NCI-H1930 (cell line): ENCODE results near the gene KDM5B.
"Not testable (repeated sequence)": the region's sequence is repeated elsewhere in the genome, so short reads cannot be mapped to it uniquely, and the experiment has no call there.

Experiments
- DNase-seq, 2 experiments: peaks; one replicate each; lab custom pipeline; 2025; lab: John Stamatoyannopoulos, UW

Gene KDM5B

GRCh38 chr1:202791077-202791747, 17.0 kb downstream of the KDM5B start:
- DNase-seq = no peak

- no peak for DNase-seq
These were observed 19.4 kb downstream of the KDM5B start for GRCh38 chr1:202788800-202789199.

DNA sequence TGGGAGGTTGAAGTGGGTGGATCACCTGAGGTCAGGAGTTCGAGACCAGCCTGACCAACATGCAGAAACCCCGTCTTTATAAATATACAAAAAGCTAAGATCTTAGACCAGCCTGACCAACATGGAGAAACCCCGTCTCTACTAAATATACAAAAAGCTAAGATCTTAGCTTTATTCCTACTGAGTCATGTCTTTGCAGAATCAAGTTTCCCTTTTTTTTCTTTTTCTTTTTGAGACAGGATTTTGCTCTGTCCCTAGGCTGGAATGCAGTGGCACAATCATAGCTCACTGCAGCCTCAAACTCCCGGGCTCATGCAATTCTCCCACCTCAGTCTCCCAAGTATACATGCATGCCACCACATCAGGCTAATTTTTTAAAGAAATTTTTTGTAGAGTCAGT, 21.4 kb downstream of the KDM5B start:
- no peak for DNase-seq

- DNase-seq = no peak
These were observed 27.0 kb downstream of the KDM5B start for GRCh38 chr1:202781180-202781579.

DNA sequence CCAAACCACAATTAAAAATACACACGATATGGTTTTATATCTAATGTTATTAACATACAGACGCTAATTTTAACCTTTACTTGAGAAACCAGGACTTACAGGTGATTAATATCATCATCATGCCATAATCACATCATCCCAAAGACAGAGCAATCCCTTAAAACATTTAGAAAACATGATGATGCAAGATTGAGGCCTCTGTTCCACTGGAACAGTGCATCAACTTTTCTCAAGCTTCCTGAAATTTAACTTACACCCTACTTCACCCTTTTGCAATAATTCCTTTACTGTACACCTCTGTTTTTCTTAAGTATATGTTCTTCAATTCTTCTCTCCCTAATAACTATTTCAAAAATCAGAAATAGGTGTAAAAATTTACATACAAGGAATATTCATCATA, 38.1 kb downstream of the KDM5B start:
- DNase-seq = no peak

DNA sequence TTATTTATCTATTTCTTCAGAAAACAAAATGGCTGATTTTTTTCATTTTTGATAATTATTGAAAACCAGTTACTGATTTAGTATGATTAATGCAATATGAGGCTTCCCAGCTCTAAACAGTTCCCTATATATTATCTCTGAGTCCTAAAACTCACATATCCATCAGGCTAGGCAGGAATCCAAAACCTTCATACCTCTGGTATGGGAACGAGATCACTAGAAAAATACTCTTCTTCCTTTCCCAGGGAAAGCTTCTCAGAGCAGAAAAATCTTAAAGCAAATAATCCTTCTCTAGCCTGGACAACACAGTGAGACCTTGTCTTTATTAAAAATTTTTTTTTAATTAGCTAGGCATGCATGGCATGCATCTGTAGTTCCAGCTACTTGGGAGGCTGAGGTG, 42.5 kb downstream of the KDM5B start:
- no peak for DNase-seq

DNA sequence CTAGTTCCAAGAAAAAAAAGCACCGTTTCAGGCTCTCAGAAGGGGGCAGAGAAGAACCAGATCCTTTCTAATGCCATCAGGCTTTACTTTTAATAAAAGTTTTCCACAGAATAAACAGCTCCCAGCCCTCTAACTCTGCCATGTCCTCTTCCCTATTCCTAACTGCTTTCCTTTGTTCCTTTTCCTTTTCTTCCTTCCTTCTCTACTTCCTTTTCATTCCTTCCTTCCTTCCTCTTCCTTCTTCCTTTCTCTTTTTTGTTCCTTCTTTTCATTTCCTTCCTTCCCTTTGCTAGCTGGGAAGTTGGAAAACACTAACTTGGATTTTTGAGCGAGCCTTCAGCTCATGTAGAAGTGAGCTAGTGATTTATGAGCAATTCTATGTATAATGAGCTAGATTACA, 46.2 kb downstream of the KDM5B start:
- no peak for DNase-seq

GRCh38 chr1:202760589-202760988, 47.6 kb downstream of the KDM5B start:
- no peak for DNase-seq

DNA sequence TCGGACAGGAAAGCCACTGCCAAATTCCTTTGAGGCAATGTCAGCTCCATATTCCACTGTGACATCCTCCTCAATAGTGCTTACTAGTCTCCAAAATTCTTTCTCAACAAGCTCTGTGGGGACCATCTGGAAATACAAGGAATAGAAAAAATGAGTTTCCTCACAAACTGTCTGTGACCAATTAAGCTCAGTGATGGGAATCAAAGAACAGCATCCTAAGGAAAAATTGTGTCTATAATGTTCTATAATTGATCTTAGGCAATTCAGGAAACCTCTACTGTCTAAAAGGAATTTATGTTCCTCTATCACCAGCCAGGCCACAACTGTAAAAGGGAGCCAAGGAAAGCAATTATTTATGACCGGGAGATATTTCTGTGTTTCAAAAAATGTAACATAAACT, 51.8 kb downstream of the KDM5B start:
- no peak for DNase-seq

DNA sequence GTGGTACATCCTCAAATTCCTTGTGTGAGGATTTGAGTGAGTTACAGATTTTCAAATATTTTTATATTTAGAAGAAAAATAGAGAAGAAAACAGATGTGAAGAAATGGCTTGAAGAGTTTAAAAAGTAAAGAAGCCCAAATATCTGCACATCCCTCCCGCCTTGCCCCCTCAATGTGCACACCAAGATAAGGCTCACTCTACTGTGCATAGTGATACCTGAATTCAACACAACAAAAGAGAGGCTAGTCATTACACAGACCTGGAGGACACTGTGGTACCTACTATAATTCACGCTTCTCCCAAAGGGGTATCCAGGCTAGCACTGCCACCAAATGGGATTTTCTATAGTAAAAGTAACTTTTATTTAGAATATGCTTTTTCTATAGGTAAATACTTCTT, 53.9 kb downstream of the KDM5B start:
- DNase-seq = no peak

GRCh38 chr1:202752774-202753173, 55.4 kb downstream of the KDM5B start:
- no peak for DNase-seq

- DNase-seq = no peak
These were observed 57.5 kb downstream of the KDM5B start for GRCh38 chr1:202750761-202751160.

DNA sequence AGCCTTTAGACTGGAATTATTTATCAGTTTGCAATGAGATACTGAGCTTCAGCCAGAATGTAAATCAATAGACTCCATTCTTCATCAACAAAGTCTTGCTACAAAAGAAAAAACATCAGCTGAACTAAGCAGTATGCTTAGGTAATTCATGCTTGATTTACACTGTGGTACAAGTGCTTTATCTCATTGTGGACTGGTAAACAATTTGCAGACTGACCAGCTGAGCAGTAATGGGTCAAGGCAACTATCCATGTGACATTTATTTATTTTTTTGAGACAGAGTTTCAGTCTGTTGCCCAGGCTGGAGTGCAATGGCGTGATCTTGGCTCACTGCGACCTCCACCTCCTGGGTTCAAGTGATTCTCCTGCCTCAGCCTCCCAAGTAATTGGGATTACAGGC, 58.2 kb downstream of the KDM5B start:
- DNase-seq = no peak

- no peak for DNase-seq
These were observed 62.8 kb downstream of the KDM5B start for GRCh38 chr1:202745323-202745888.

- not testable (repeated sequence) for DNase-seq
These were observed 63.5 kb downstream of the KDM5B start for GRCh38 chr1:202744770-202745169.

DNA sequence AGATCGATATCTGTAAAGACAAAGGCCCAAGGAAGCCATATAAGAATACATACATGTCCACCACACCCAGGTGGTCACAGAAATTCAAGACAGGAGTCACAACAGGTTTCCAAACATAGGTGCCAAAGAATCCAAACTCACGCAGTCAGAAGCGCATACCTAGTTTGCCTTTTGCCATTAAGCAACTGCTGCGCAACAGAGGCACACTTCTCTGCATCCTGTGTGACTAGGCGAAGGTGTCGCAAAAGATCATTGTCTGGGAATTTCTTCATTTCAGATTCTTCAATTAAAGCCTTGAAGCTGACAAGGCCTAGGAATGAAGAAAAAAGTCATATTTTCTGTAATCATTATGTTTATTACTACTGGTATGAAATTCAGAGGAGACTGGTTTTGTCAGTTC, 65.7 kb downstream of the KDM5B start:
- no peak for DNase-seq

GRCh38 chr1:202733251-202733650, 75.0 kb downstream of the KDM5B start:
- DNase-seq = no peak

DNA sequence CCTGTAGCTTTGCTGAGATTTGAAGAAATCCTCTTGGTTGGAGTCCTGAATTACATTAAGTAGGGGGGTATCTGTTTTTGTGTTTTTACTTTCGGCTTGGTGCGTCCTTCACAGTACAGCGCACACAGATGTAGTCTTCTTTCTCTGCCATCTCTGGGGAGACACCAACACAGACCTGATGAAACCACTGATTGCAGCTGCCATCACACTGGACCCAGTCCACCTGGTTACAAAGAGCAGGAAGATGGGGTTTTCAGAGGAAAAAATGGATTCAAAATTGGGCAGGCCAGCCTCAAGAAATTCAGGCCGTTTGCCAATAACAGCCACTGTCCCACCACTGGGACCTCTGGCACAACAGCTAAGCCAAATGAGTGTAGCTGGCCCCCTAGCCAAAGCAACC, 79.3 kb downstream of the KDM5B start:
- DNase-seq = no peak

- DNase-seq = no peak
These were observed 82.7 kb downstream of the KDM5B start for GRCh38 chr1:202725526-202725925.

DNA sequence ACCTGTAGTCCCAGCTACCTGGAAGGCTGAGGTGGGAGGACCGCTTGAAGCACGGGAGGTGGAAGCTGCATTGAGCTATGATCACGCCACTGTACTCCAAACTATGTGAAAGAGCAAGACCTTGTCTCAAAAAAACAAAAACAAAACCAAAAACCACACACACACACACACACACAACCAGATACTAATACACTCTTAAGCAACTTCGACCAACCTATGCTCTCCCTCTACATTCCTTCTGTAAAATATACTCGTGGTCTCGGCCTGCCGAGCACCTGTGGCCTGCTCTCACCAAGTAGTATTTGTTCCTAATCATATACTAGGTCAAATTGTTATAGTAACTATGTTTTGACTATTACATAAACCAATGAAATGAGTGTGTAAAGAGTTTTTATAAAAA, 84.5 kb downstream of the KDM5B start:
- no peak for DNase-seq

DNA sequence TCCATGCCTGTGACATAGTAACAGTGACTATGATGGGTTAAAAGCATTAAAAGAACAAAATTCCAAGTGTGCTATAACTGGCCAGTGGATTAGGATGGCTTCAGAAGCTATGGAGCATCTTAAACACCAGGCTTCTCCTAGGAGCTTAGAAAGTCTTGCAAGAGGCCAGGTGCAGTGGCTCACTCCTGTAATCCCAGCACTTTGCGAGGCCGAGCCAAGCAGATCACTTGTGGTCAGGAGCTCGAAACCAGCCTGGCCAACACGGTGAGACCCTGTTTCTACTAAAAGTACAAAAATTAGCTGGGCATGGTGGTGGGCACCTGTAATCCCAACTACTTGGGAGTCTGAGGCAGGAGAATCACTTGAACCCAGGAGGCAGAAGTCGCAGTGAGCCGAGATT, 85.2 kb downstream of the KDM5B start:
- DNase-seq = not testable (repeated sequence)

GRCh38 chr1:202716654-202717053, 91.6 kb downstream of the KDM5B start:
- no peak for DNase-seq

DNA sequence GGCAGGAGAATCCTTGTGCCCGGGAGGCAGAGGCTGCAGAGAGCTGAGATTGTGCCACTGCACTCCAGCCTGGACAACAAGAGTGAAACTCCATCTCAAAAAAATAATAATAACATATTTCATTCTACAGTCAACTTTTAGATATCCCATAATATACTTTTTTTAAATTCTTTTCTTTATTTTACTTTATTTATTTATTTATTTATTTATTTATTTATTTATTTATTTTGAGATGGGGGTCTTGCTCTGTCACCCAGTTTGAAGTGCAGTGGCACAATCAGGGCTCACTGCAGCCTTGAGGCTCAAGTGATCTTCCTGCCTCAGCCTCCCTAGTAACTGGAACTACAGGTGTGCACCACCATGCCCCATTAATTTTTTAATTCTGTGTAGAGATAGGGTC, 94.0 kb downstream of the KDM5B start:
- DNase-seq = not testable (repeated sequence)

DNA sequence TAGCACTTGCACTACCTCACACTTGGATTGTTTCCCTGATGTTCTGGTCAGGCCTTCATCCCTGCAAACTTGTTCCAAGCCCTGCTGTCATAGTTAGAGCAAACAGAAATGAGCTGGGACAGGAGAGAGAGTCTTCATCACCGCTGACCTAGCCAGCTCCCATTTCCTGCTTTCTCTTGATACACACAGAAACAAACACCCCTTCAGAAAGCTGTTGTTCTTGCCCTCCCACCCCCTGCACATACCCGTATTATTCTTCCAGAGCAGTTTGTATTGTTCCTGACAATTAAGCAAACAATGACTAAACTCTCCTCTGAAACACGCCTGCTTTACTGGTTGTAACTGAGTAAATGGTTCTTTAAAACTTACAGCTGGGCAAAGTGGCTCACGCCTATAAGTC, 95.1 kb downstream of the KDM5B start:
- DNase-seq = no peak
